ENCODE measurements around the gene ZNF766.
A peak's percentile ranks its signal among the peaks of the same experiment; 100 is the strongest.

DNA sequence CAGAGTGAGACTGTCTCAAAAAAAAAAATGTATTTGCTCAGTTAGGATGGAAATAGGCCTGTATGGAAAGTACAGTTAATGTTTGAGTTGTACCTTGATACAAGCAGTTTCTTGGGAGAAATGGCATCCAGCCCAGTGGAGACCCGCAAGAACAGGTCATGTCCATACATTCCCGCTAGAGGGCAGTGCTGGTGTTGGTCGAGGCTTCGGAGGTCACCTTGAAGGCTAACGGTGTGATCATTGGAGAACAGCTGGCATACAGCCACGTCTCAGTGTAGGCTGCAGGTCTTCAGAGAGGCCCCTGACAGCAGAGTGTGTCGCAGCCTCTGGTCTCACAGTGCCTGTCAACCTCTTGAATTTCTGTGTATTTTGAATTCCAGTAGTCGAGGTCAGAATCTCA is 74.2 kb downstream of the ZNF766 start:
- TF ChIP-seq, protein P1, sequence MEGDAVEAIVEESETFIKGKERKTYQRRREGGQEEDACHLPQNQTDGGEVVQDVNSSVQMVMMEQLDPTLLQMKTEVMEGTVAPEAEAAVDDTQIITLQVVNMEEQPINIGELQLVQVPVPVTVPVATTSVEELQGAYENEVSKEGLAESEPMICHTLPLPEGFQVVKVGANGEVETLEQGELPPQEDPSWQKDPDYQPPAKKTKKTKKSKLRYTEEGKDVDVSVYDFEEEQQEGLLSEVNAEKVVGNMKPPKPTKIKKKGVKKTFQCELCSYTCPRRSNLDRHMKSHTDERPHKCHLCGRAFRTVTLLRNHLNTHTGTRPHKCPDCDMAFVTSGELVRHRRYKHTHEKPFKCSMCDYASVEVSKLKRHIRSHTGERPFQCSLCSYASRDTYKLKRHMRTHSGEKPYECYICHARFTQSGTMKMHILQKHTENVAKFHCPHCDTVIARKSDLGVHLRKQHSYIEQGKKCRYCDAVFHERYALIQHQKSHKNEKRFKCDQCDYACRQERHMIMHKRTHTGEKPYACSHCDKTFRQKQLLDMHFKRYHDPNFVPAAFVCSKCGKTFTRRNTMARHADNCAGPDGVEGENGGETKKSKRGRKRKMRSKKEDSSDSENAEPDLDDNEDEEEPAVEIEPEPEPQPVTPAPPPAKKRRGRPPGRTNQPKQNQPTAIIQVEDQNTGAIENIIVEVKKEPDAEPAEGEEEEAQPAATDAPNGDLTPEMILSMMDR (IDR thresholded peaks at IDR 0.05): peak; percentile 19 to 55 (median 36)
- TF ChIP-seq POLR2A (IDR thresholded peaks at IDR 0.05): no peak
